ENCODE data around the gene ADAMTSL5.

GRCh38 chr19:1507192-1507660 lies 5.6 kb downstream of the ADAMTSL5 start:
- TF ChIP-seq SP1 (IDR thresholded peaks at IDR 0.05) (no peak), NFRKB (IDR thresholded peaks at IDR 0.05) (no peak), TARDBP (IDR thresholded peaks at IDR 0.05) (no peak), SUZ12 (IDR thresholded peaks at IDR 0.05) (no peak), FOXK2 (IDR thresholded peaks at IDR 0.05) (no peak), ELF4 (IDR thresholded peaks at IDR 0.05) (no peak), BHLHE40 (IDR thresholded peaks at IDR 0.05; ENCODE audit: borderline replicate concordance) (no peak), HDGF (IDR thresholded peaks at IDR 0.05; ENCODE audit: borderline replicate concordance) (0 out of 2 replicates have a peak, but pooled peaks have one; percentile 43), ARNT (IDR thresholded peaks at IDR 0.05) (no peak), ZNF384 (IDR thresholded peaks at IDR 0.05) (no peak), LEF1 (IDR thresholded peaks at IDR 0.05; ENCODE audit: borderline replicate concordance) (no peak)
